RPMI7951 (cell line): ENCODE results near the gene ARMS2. TPM values are rescaled to one million over a fixed set of nuclear protein-coding genes. Genes with fewer than 3 reads are reported as not detected.

Source experiments
- DNase-seq: peaks from one replicate; pipeline ENCODE4 v3.0.0-alpha.2; 2012; ENCODE audit warnings: low read depth
- total RNA-seq: library from RNA; depleted of rRNA; stranded (reverse); fragments of >200 nt; shearing (Covaris generic); gene quantifications from 2 replicates; pipeline ENCODE4 v1.2.3, GENCODE V29; 2014

Gene ARMS2
- total RNA-seq, 1 experiment from 2014 or later, result not detected

- no peak for DNase-seq
Observed at GRCh38 chr10:122469848-122470247, 15.4 kb downstream of the ARMS2 start.

- peak; percentile 32 for DNase-seq
Observed at GRCh38 chr10:122471531-122472177, 17.2 kb downstream of the ARMS2 start.

GRCh38 chr10:122473116-122473515 lies 18.7 kb downstream of the ARMS2 start:
- DNase-seq, result no peak

GRCh38 chr10:122474131-122474818 lies 19.8 kb downstream of the ARMS2 start:
- no peak for DNase-seq

GRCh38 chr10:122475100-122475499 lies 20.6 kb downstream of the ARMS2 start:
- DNase-seq, result no peak

- DNase-seq, result no peak
Observed at GRCh38 chr10:122475591-122476332, 21.3 kb downstream of the ARMS2 start.

GRCh38 chr10:122476333-122476695 lies 21.9 kb downstream of the ARMS2 start:
- DNase-seq, result no peak

- no peak for DNase-seq
Observed at GRCh38 chr10:122477436-122477835, 23.0 kb downstream of the ARMS2 start.

- no peak for DNase-seq
Observed at GRCh38 chr10:122478971-122479370, 24.5 kb downstream of the ARMS2 start.

- DNase-seq, result no peak
Observed at GRCh38 chr10:122480146-122480833, 25.8 kb downstream of the ARMS2 start.

- DNase-seq, result no peak
Observed at GRCh38 chr10:122481296-122482056, 27.0 kb downstream of the ARMS2 start.

GRCh38 chr10:122484276-122485060 lies 30.0 kb downstream of the ARMS2 start:
- DNase-seq, result no peak

GRCh38 chr10:122485670-122486069 lies 31.2 kb downstream of the ARMS2 start:
- DNase-seq, result no peak

- DNase-seq, result no peak
Observed at GRCh38 chr10:122486406-122487080, 32.1 kb downstream of the ARMS2 start.

- no peak for DNase-seq
Observed at GRCh38 chr10:122487174-122487765, 32.8 kb downstream of the ARMS2 start.

- DNase-seq, result no peak
Observed at GRCh38 chr10:122490268-122490667, 35.8 kb downstream of the ARMS2 start.

- DNase-seq, result no peak
Observed at GRCh38 chr10:122490786-122491680, 36.6 kb downstream of the ARMS2 start.

GRCh38 chr10:122492006-122492405 lies 37.6 kb downstream of the ARMS2 start:
- no peak for DNase-seq
